HEK293 (cell line): ENCODE data around the gene CAPN6.

Source experiments
- CTCF ChIA-PET: fragments of 350-600 bp; formaldehyde crosslinking; extraction: SDS; loops from one replicate; lab custom pipeline; 2021; ENCODE audit warnings: antibody characterized with exemption; lab: Yijun Ruan, JAX
- POLR2A ChIA-PET: fragments of 300-600 bp; formaldehyde crosslinking; extraction: SDS; loops from one replicate; lab custom pipeline; 2020; ENCODE audit warnings: antibody characterized with exemption, inconsistent platforms; lab: Yijun Ruan, JAX
- H3K27ac ChIP-seq: fragments of 200-500 bp; sonication (Bioruptor generic); 2 replicates; pipeline ENCODE4 v1.5.1; 2014; ENCODE audit warnings: low read depth, low read length, control low read depth, inconsistent platforms; ENCODE audit errors: extremely low read depth
- H3K36me3 ChIP-seq, 2 experiments: fragments of 200-500 bp in 1 of 2; sonication (Bioruptor generic) in 1 of 2; 1 replicate in 1 of 2; 2 replicates in 1 of 2; pipeline ENCODE4 v1.5.1; 2014 to 2017; ENCODE audit warnings: inconsistent platforms in 2 of 2, low read length in 2 of 2; ENCODE audit not compliant: control insufficient read depth in 2 of 2, insufficient read depth in 1 of 2
- H3K4me1 ChIP-seq: fragments of 200-500 bp; sonication (Bioruptor generic); 2 replicates; pipeline ENCODE4 v1.5.1; 2014; ENCODE audit warnings: mild to moderate bottlenecking, low read length, inconsistent platforms; ENCODE audit not compliant: control insufficient read depth, insufficient read depth
- H3K4me3 ChIP-seq: 2 replicates; pipeline ENCODE4 v1.5.1; 2011; ENCODE audit warnings: low read depth, mild to moderate bottlenecking, control low read depth, low read length, moderate library complexity
- H3K9me3 ChIP-seq: fragments of 200-500 bp; sonication (Bioruptor generic); 2 replicates; pipeline ENCODE4 v1.5.1; 2014; ENCODE audit warnings: low read depth, low read length, inconsistent platforms; ENCODE audit not compliant: control insufficient read depth, insufficient read depth
- FEZF1 ChIP-seq: fragments of 450-650 bp; formaldehyde crosslinking; IDR thresholded peaks from 2 replicates; pipeline ENCODE4 v1.5.1; 2016; ENCODE audit warnings: missing biosample characterization, missing genetic modification characterization
- KLF7 ChIP-seq: fragments of 450-650 bp; formaldehyde crosslinking; IDR thresholded peaks from 2 replicates; pipeline ENCODE4 v1.5.1; 2016; ENCODE audit warnings: missing biosample characterization, missing genetic modification characterization, borderline replicate concordance
- ZBTB17 ChIP-seq: fragments of 450-650 bp; formaldehyde crosslinking; IDR thresholded peaks from 2 replicates; pipeline ENCODE4 v1.5.1; 2016; ENCODE audit warnings: missing biosample characterization, missing genetic modification characterization
- ZNF211 ChIP-seq: fragments of 450-650 bp; formaldehyde crosslinking; IDR thresholded peaks from 2 replicates; pipeline ENCODE4 v1.5.1; 2016; ENCODE audit warnings: low read depth, missing biosample characterization, missing genetic modification characterization
- ZNF221 ChIP-seq: fragments of 450-650 bp; formaldehyde crosslinking; IDR thresholded peaks from 2 replicates; pipeline ENCODE4 v1.5.1; 2017; ENCODE audit warnings: missing biosample characterization, missing genetic modification characterization, borderline replicate concordance
- ZNF223 ChIP-seq: fragments of 450-650 bp; formaldehyde crosslinking; IDR thresholded peaks from 2 replicates; pipeline ENCODE4 v1.5.1; 2016; ENCODE audit warnings: missing biosample characterization, missing genetic modification characterization
- ZNF280C ChIP-seq: fragments of 450-650 bp; formaldehyde crosslinking; IDR thresholded peaks from 2 replicates; pipeline ENCODE4 v1.5.1; 2016; ENCODE audit warnings: missing biosample characterization, missing genetic modification characterization
- ZNF341 ChIP-seq: fragments of 450-650 bp; formaldehyde crosslinking; IDR thresholded peaks from 2 replicates; pipeline ENCODE4; 2016; ENCODE audit warnings: low read depth, missing biosample characterization, missing genetic modification characterization
- ZNF416 ChIP-seq: fragments of 450-650 bp; formaldehyde crosslinking; IDR thresholded peaks from 2 replicates; pipeline ENCODE4 v1.5.1; 2016; ENCODE audit warnings: missing biosample characterization, missing genetic modification characterization
- ZNF514 ChIP-seq: fragments of 450-650 bp; formaldehyde crosslinking; IDR thresholded peaks from 2 replicates; pipeline ENCODE4 v1.5.1; 2016; ENCODE audit warnings: missing biosample characterization, missing genetic modification characterization
- ZNF560 ChIP-seq: fragments of 450-650 bp; formaldehyde crosslinking; IDR thresholded peaks from 2 replicates; pipeline ENCODE4 v1.5.1; 2017; ENCODE audit warnings: missing biosample characterization, missing genetic modification characterization, borderline replicate concordance
- ZNF580 ChIP-seq: fragments of 450-650 bp; formaldehyde crosslinking; IDR thresholded peaks from 2 replicates; pipeline ENCODE4 v1.5.1; 2016; ENCODE audit warnings: missing biosample characterization, missing genetic modification characterization
- ZNF660 ChIP-seq: fragments of 450-650 bp; IDR thresholded peaks from 2 replicates; pipeline ENCODE4 v1.5.1; 2018; ENCODE audit warnings: missing biosample characterization, mild to moderate bottlenecking, missing genetic modification characterization
- ZNF777 ChIP-seq: fragments of 450-650 bp; formaldehyde crosslinking; IDR thresholded peaks from 2 replicates; pipeline ENCODE4 v1.5.1; 2017; ENCODE audit warnings: missing biosample characterization, missing genetic modification characterization, borderline replicate concordance
- ZSCAN30 ChIP-seq: fragments of 450-650 bp; IDR thresholded peaks from 2 replicates; pipeline ENCODE4 v1.5.1; 2018; ENCODE audit warnings: missing biosample characterization, mild to moderate bottlenecking, missing genetic modification characterization, moderate library complexity
- ZSCAN4 ChIP-seq: fragments of 450-650 bp; formaldehyde crosslinking; IDR thresholded peaks from 2 replicates; pipeline ENCODE4 v1.5.1; 2017; ENCODE audit warnings: missing biosample characterization, missing genetic modification characterization
- TF ChIP-seq, protein P1 (sequence below): fragments of 450-650 bp; formaldehyde crosslinking; IDR thresholded peaks from 2 replicates; pipeline ENCODE4 v1.5.1; 2017; ENCODE audit warnings: missing biosample characterization, missing genetic modification characterization

The CAPN6 gene

DNA sequence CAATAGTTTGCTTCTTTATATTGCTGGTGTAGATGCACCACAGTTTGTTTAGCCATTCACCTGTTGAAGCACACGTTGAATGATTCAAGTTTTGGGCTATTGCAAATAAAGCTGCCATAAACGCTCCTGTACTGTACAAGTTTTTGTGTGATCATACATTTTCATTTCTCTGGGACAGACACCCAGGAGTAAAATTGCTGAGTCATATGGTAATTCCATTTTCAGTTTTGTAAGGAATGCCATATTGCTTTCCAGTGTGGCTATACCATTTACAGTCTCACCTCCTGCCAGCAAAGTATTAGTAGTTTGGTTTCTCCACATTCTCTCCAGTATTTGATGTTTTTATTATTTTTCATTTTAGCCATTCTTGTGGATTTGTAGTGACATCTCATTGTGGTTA is 32.0 kb upstream of the CAPN6 start:
- no peak overlapping the region for H3K27ac ChIP-seq
- POLR2A ChIA-PET = no interaction called here
- no peaks in the 10 kb centered on the region for H3K4me1 ChIP-seq
- TF ChIP-seq ZNF211 = no peak
- H3K9me3 ChIP-seq = no peaks in the 10 kb centered on the region
- H3K4me3 ChIP-seq = no peak overlapping the region
- no peaks in the 10 kb centered on the region for H3K36me3 ChIP-seq
- CTCF ChIA-PET = no interaction called here

DNA sequence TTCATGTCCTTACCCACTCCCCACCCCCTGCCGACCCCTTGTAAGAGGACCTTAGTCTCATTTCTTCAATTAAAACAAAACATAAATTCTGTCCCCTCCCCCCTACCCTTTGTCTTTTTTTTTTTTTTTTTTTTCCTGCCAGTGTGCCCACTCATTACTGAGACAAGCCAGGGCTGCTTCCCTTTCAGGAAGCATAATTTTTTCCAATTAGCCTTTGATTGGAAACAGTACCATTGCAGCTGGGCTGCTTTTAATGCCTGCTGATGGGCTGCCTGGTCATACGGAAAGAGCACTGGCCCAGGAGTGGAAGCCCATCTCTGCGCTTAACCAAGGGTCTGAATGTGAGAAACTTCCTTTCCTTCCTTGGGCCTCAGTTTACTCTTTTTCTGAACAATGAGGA is 18.6 kb upstream of the CAPN6 start:
- H3K4me3 ChIP-seq = no peak overlapping the region
- no peaks in the 10 kb centered on the region for H3K4me1 ChIP-seq
- no peak for TF ChIP-seq ZNF341
- TF ChIP-seq ZSCAN30 (tag by site-specific recombination) = no peak
- TF ChIP-seq KLF7 (tag by site-specific recombination) = no peak
- no peak for TF ChIP-seq ZNF580 (tag by site-specific recombination)
- no peak for TF ChIP-seq ZSCAN4 (tag by site-specific recombination)
- TF ChIP-seq, protein P1, sequence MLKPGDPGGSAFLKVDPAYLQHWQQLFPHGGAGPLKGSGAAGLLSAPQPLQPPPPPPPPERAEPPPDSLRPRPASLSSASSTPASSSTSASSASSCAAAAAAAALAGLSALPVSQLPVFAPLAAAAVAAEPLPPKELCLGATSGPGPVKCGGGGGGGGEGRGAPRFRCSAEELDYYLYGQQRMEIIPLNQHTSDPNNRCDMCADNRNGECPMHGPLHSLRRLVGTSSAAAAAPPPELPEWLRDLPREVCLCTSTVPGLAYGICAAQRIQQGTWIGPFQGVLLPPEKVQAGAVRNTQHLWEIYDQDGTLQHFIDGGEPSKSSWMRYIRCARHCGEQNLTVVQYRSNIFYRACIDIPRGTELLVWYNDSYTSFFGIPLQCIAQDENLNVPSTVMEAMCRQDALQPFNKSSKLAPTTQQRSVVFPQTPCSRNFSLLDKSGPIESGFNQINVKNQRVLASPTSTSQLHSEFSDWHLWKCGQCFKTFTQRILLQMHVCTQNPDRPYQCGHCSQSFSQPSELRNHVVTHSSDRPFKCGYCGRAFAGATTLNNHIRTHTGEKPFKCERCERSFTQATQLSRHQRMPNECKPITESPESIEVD (tag by site-specific recombination) = no peak
- TF ChIP-seq ZNF777 (tag by site-specific recombination) = no peak
- no peak for TF ChIP-seq ZNF560 (tag by site-specific recombination)
- TF ChIP-seq ZNF660 = no peak
- TF ChIP-seq FEZF1 (tag by site-specific recombination) = no peak
- no peak for TF ChIP-seq ZNF223 (tag by site-specific recombination)
- no peak for TF ChIP-seq ZBTB17
- no peaks in the 10 kb centered on the region for H3K9me3 ChIP-seq
- H3K27ac ChIP-seq = no peak overlapping the region
- CTCF ChIA-PET = interaction anchor here (0.7 kb wide), 1 partner anchor 168 kb away, joined by 3 read pairs; no protein-coding TSS in a partner anchor
- H3K36me3 ChIP-seq = no peaks in the 10 kb centered on the region
- POLR2A ChIA-PET = no interaction called here

GRCh38 chrX:111284631-111285293 is 14.5 kb upstream of the CAPN6 start:
- no peaks in the 10 kb centered on the region for H3K4me1 ChIP-seq
- no peaks in the 10 kb centered on the region for H3K9me3 ChIP-seq
- no peaks in the 10 kb centered on the region for H3K36me3 ChIP-seq
- no peak overlapping the region for H3K4me3 ChIP-seq
- ChIA-PET POLR2A (no interaction called here), CTCF (no interaction called here)
- no peak overlapping the region for H3K27ac ChIP-seq
- TF ChIP-seq ZNF416 (tag by site-specific recombination) (no peak), ZNF514 (tag by site-specific recombination) (no peak), ZNF221 (no peak), ZNF280C (no peak)
